ENCODE measurements around the gene STAT5B. TPM values are rescaled to one million over a fixed set of nuclear protein-coding genes. Genes with fewer than 3 reads are reported as not detected.
"Not testable (repeated sequence)": the region's sequence is repeated elsewhere in the genome, so short reads cannot be mapped to it uniquely, and the experiment has no call there.

STAT5B gene
- 10 to 100 TPM; 33.9 to 58.3 (median 37.8) TPM for polyA plus RNA-seq

DNA sequence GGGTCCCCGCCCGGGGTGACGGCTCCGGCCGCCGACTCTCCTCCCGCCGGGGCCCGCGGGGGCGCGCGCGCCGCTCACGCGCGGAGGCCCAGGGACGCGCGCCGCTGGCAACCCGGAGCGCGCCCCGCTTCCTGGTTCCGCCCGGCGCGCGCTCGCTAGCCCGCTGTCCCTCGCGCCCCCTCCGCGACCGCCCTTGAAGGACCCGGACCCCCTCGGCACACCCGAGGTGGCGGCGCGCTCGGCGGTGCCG, at the start of gene STAT5B:
STAT5B (minus strand) TSS at position 33 of the 250 bp plus-strand sequence. CDS start 44,264 bp downstream, outside the sequence.
- peaks cover 56 to 60% of the 10 kb centered on the region in 2 donors for H3K4me1 Mint-ChIP-seq

DNA sequence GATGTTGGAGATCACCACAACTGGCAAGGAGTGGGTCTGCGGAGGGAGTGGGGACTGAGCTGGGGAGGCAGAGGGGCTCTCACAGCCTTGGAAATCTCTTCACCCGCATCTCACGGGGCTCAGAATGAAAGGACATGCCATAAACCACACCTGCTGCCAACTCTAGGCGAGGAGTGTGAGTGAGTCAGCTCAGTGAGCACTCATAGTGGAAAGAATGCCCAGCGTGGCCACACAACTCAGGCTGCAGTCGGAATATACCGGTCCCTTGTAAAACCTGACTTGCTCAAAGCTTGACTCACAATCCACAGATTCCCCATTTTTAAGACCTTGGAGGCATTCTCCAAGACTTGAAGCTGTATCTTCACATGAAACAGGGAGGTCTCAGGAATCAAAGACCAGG, 48.8 kb upstream of the STAT5B start:
- peaks cover 0 to 5% (median 0%) of the 10 kb centered on the region in 3 donors for H3K27me3 Mint-ChIP-seq (ENCODE audit: low read depth in 3 of 3)
- H3K27ac Mint-ChIP-seq: no peak overlapping the region
- no peak for DNase-seq
- peaks cover 11 to 63% (median 17%) of the 10 kb centered on the region in 3 donors for H3K36me3 Mint-ChIP-seq
- no peak overlapping the region for H3K4me3 Mint-ChIP-seq
- peaks cover 12 to 13% of the 10 kb centered on the region in 2 donors for H3K4me1 Mint-ChIP-seq
- no peaks in the 10 kb centered on the region for H3K9me3 Mint-ChIP-seq

More for the DNA sequence above, at the start of gene STAT5B:
- DNase-seq: peak; percentile 77 to 83 (median 82)
- H3K9me3 Mint-ChIP-seq: no peaks in the 10 kb centered on the region
- H3K36me3 Mint-ChIP-seq: peaks cover 0 to 3% (median 0%) of the 10 kb centered on the region in 3 donors
- H3K27me3 Mint-ChIP-seq (ENCODE audit: low read depth in 3 of 3): peaks cover 3 to 18% (median 5%) of the 10 kb centered on the region in 3 donors
- peak within 1 kb of the TSS; percentile 90 to 99 (median 97) for H3K27ac Mint-ChIP-seq
- peak within 1 kb of the TSS; percentile 93 to 100 (median 96) for H3K4me3 Mint-ChIP-seq

DNA sequence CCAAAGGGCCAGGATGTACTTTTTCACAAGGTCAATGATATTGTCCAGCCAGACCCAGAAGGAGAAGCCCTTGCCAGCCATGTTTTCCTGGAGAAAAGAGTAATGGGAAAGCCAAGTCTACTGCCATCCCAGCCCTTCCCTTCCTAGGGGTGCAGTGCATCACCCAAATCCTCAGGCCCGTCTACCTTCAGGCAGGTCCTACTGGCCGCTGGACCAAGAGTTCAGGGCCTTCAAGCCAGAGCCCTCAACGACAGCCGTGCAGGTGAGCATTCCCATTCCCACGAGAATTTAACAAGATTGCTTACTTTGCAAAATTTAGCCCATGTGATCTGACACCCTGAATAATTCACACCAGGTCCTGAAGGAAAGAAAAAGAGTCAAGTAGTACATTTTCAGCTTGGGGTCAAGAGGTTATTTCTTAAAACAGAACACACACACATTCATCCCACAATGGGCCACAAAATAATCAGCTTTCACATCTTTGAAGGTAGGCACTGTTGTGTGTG, 47.1 kb upstream of the STAT5B start:
- Mint-ChIP-seq H3K4me3 (no peak overlapping the region), H3K27me3 (ENCODE audit: low read depth in 3 of 3) (peaks cover 0 to 1% (median 0%) of the 10 kb centered on the region in 3 donors), H3K27ac (peak overlapping the region in 2 of 6 donors; percentile 44 to 47), H3K4me1 (peaks cover 18 to 19% of the 10 kb centered on the region in 2 donors), H3K36me3 (peaks cover 9 to 58% (median 12%) of the 10 kb centered on the region in 3 donors), H3K9me3 (no peaks in the 10 kb centered on the region)
- no peak for DNase-seq

DNA sequence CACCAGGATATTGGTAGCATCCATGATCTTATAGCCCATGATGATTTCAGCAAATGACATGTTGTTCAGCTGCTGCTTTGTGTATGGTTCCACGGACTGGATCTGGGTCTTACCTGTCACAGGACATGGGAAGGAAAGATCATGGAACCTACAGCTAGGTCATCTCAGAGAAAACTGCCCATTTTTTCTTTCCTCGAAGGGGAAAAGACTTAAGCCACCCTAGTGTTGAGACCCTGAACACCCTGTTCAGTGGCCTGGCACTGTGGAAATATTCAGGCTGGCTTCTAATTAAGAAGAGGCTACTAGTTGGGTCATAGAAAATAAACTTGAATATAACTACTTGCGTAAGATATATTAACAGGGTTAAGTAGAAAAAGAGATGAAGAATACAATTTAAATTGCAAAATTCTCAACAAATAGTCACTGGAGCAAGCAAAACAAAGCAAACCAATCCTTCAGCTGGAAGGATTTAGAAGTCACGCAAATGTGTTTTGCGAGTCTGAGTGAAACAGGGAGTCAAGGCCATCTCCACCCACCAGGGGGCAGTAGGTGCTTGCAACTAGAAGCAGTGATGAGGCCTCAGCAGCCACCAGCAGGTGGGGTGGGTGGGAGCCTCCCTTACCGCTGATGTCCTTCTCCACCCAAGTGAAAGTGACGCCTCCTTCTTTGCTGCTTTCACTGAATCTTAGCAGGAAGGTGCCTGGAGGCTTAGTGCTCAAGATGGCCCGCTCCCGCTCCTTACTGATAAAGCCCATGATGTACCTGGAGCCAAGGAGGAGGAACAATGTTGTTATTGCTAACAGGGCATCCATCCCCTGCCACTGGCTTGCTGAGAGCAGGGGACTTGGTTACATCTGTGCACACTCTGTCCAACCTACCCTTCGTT, 46.4 kb upstream of the STAT5B start:
- H3K4me1 Mint-ChIP-seq: peaks cover 18 to 19% of the 10 kb centered on the region in 2 donors
- H3K27me3 Mint-ChIP-seq (ENCODE audit: low read depth in 3 of 3): peaks cover 0 to 4% (median 0%) of the 10 kb centered on the region in 3 donors
- H3K27ac Mint-ChIP-seq: peak overlapping the region in 2 of 6 donors; percentile 42 to 61
- peaks cover 9 to 59% (median 15%) of the 10 kb centered on the region in 3 donors for H3K36me3 Mint-ChIP-seq
- no peaks in the 10 kb centered on the region for H3K9me3 Mint-ChIP-seq
- no peak overlapping the region for H3K4me3 Mint-ChIP-seq
- DNase-seq: peak; percentile 86 to 89 (median 87)

DNA sequence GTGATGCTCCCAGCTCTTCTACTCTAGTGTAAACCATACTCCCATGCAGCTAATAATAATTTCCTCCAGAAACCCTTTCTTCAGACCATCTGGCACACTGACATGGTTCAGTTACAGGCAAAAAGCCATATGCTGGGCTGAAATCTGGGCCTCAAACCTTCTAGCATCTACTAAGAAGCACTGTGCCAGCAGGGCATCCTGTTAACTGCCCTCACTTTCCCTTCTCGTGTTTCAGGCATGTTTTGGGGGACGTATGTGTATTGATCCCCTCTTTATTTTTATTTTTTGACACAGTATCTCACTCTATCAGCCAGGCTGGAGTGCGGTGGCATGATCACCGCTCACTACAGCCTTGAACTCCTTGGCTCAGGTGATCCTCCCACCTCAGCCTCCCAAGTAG, 45.4 kb upstream of the STAT5B start:
- no peak for DNase-seq
- no peak overlapping the region for H3K4me3 Mint-ChIP-seq
- H3K27me3 Mint-ChIP-seq (ENCODE audit: low read depth in 3 of 3): peaks cover 0 to 4% (median 0%) of the 10 kb centered on the region in 3 donors
- no peak overlapping the region for H3K27ac Mint-ChIP-seq
- peaks cover 18 to 19% of the 10 kb centered on the region in 2 donors for H3K4me1 Mint-ChIP-seq
- H3K9me3 Mint-ChIP-seq: no peaks in the 10 kb centered on the region
- peaks cover 4 to 64% (median 24%) of the 10 kb centered on the region in 3 donors for H3K36me3 Mint-ChIP-seq

DNA sequence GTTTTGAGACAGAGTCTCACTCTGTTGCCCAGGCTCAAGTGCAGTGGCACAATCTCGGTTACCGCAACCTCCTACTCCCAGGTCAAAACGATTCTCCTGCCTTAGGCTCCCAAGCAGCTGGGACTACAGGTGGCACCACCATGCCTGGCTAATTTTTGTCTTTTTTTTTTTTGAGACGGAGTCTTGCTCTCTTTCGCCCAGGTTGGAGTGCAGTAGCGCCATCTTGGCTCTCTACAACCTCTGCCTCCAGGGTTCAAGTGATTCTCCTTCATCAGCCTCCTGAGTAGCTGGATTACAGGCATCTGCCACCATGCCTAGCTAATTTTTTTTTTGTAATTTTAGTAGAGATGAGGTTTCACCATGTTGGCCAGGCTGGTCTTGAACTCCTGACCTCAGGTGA, 41.8 kb upstream of the STAT5B start:
- not testable (repeated sequence) for H3K4me3 Mint-ChIP-seq
- peaks cover 17 to 28% of the 10 kb centered on the region in 2 donors for H3K4me1 Mint-ChIP-seq

DNA sequence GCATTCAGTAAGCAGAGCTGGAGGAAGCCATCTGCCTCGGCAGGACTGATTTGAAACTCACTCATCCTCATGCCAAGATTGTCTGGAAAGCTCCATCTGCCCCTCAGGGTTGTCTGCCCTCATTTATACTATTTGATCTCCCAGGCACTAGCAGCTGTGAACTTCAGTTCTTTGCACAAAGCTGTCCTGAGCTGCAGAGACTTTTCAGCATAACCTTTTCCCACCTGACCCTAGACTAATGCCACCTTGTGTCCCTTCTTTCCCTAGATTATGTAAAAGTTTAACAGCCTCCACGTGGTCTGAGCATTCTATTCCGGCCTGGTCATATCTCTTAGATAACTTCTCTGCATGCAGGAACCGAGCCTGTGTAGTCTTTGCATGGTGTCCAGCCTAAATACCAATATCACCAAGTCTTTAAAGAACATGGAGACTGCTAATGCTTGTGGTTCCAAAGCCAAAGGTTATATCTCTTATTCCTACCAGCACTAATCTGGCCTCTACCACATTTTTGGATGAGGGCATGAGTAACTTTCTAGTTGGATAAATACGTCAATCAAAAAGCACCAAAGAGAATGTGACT, 41.2 kb upstream of the STAT5B start:
- H3K27me3 Mint-ChIP-seq (ENCODE audit: low read depth in 3 of 3): peaks cover 0 to 4% (median 0%) of the 10 kb centered on the region in 3 donors
- H3K27ac Mint-ChIP-seq: peak overlapping the region in 1 of 6 donors; percentile 22
- no peak for DNase-seq
- no peaks in the 10 kb centered on the region for H3K9me3 Mint-ChIP-seq
- peaks cover 4 to 46% (median 24%) of the 10 kb centered on the region in 3 donors for H3K36me3 Mint-ChIP-seq
- peaks cover 15 to 25% of the 10 kb centered on the region in 2 donors for H3K4me1 Mint-ChIP-seq
- no peak overlapping the region for H3K4me3 Mint-ChIP-seq

More for the DNA sequence above, 41.8 kb upstream of the STAT5B start:
- not testable (repeated sequence) for H3K27me3 Mint-ChIP-seq (ENCODE audit: low read depth in 3 of 3); H3K9me3 Mint-ChIP-seq; H3K27ac Mint-ChIP-seq; DNase-seq
- peaks cover 4 to 52% (median 24%) of the 10 kb centered on the region in 3 donors for H3K36me3 Mint-ChIP-seq

DNA sequence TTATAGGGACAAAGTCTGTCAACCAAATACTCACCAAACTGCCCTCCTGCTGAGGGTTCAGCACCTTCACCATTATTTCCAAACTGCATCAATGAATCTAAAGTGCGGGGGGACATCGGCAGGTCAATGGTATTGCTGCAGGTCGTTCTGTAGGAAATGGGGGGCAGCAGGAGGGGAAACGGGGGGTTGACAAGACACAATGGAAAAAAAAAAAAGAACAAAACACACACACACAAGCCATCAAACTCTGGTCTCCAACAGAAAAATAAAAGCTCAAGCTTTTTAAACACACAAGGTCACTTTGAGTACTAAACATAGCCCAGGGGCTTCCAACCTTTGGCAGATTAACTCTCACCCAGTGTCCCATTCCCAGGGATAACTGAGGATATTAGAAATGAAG, 40.6 kb upstream of the STAT5B start:
- Mint-ChIP-seq H3K4me3 (no peak overlapping the region), H3K27me3 (ENCODE audit: low read depth in 3 of 3) (peaks cover 0 to 9% (median 0%) of the 10 kb centered on the region in 3 donors)

DNA sequence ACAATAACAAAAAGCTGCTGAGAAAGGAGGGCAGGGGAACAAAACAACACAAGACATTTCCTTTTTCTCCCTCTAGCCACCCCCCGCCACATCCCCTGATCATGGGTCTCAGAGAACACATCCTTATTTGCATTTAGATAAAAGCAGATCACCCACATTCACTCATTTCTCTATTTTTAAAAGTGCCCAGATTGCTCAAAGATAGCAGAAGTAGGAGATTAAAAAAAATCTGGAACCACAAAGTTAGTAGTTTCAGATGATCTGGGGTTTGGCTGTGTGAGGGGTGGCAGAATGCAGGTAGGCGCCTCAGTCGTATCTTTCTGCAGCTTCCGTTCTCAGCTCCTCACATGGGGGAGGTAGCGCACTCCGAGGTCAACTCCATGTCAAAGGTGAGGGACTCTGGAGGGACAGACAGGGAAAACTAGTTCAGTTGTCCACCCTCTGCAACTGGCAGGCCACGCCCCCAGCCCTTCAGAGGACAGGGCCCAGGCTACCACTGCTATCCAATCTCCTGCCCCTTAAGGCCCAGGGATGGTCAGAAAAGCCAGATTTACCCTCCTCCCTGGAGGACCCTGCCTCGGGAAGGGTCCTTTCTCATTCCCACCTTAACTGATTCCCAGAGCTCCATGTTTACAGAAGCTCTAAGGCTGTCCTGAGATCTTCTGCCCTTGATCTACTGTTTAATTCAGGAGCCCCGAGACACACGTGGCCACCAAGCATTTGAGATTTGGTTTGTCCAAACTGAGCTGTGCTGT, 39.4 kb upstream of the STAT5B start:
- peaks cover 25 to 35% of the 10 kb centered on the region in 2 donors for H3K4me1 Mint-ChIP-seq
- no peak overlapping the region for H3K4me3 Mint-ChIP-seq
- peaks cover 0 to 14% (median 0%) of the 10 kb centered on the region in 3 donors for H3K27me3 Mint-ChIP-seq (ENCODE audit: low read depth in 3 of 3)
- peak overlapping the region in 2 of 6 donors; percentile 39 to 67 for H3K27ac Mint-ChIP-seq
- H3K36me3 Mint-ChIP-seq: peaks cover 4 to 38% (median 15%) of the 10 kb centered on the region in 3 donors
- no peaks in the 10 kb centered on the region for H3K9me3 Mint-ChIP-seq
- DNase-seq: no peak

More for the DNA sequence above, 40.6 kb upstream of the STAT5B start:
- peaks cover 19 to 29% of the 10 kb centered on the region in 2 donors for H3K4me1 Mint-ChIP-seq
- H3K27ac Mint-ChIP-seq: no peak overlapping the region
- peaks cover 4 to 40% (median 20%) of the 10 kb centered on the region in 3 donors for H3K36me3 Mint-ChIP-seq
- no peak for DNase-seq
- no peaks in the 10 kb centered on the region for H3K9me3 Mint-ChIP-seq

DNA sequence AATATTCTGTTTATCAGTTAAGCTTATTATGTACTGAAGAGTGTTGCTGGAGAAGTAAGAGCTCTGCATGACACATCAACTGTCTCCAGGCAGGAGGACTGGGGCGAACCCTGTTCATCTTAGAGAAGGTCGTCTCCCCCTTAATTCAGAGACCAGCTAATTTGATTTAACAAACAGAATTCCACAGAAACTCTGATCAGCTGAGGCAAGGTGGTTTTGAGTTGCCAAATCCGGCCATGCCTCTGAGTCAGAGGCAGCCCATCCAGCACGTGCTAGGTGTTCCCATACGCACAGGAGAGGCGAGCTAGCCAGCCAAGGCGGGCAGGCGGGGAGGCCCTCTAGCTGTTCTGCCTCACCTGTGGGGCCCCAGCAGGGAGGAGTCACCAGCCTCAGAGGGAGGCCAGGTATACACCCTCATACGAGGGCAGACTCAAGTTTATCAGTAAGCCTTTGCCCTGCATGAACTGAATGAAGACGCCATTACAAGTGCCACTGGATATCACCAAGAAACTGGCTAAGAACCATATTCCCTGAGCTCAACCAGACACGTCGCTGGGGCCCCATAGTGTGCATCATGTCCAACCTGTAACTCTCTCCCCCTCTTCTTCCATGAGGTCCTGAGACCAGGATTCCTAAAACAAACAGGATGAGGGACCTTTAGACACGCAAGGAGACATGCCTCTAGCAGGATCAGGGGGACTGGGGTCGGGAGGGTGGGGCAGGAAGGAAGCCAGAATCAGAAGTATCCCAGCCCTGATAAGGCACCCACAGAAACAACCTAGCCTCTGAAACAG, 37.8 kb upstream of the STAT5B start:
- H3K9me3 Mint-ChIP-seq: no peaks in the 10 kb centered on the region
- H3K4me3 Mint-ChIP-seq: no peak overlapping the region
- H3K36me3 Mint-ChIP-seq: peaks cover 0 to 35% (median 22%) of the 10 kb centered on the region in 3 donors
- no peak for DNase-seq
- peaks cover 17 to 26% of the 10 kb centered on the region in 2 donors for H3K4me1 Mint-ChIP-seq
- H3K27ac Mint-ChIP-seq: peak overlapping the region in 3 of 6 donors; percentile 24 to 53 (median 30)
- peaks cover 0 to 14% (median 3%) of the 10 kb centered on the region in 3 donors for H3K27me3 Mint-ChIP-seq (ENCODE audit: low read depth in 3 of 3)

DNA sequence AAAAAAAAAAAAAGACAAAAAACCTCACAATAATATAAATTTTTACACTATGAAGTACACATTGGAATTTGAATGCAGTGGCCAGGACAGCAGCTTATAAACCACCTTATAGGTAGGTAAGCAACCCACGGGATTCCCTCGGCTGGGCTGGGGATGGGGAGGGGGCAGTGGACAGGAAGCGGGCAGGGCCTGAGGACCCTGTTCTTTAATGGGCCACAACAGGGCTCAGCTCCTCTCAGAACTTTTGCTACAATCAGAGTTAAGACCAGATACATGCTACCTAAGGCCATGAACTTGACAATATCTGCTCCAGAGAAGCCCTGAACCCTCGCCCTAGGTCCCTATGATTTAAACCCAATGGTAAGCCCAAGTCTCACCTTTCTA, 37.2 kb upstream of the STAT5B start:
- no peaks in the 10 kb centered on the region for H3K9me3 Mint-ChIP-seq
- DNase-seq: no peak
- peaks cover 17 to 26% of the 10 kb centered on the region in 2 donors for H3K4me1 Mint-ChIP-seq
- peaks cover 0 to 14% (median 3%) of the 10 kb centered on the region in 3 donors for H3K27me3 Mint-ChIP-seq (ENCODE audit: low read depth in 3 of 3)
- H3K4me3 Mint-ChIP-seq: no peak overlapping the region
- peaks cover 0 to 35% (median 22%) of the 10 kb centered on the region in 3 donors for H3K36me3 Mint-ChIP-seq
- peak overlapping the region in 2 of 6 donors; percentile 30 to 53 for H3K27ac Mint-ChIP-seq

DNA sequence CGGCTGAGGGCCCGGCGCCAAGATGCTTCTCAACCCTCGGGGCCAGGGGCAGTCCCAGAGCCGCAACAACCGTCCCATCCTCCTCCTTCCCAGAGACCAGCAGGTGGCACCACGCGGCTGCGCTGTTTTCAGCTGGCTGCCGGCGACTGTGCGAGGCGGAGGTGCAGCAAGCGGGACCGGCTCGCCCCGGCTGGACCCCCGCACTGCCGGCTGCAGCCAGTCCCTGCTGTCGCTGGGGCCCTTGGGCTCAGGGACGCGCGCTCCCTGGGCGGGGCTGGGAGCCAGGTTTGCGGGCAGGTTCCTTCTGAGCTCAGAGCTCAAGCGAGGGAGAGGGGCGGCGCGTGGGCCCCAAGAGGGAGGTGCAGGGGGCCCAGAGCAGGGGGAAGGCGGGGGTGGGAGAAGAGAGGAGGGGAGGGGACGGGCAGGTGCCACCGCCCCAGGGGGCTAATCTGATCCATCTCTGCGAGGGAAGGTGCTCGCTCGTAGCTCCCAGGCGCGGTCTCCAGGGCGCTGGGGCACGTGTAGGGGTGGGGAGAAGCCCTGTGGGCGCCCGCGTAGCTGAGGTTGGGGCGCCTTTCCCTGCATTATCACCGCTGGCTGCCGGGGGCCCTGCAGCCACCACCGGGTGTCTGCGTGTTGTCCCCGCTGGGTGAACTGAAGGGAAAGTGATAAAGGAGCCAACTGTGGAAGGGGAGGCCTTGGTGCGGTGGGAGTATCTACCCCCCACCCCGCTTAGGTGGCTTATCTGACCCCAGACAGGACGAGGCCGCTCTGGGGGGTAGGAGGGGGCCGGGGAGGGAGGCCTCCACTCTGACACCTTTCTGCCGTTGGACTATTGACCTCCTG, 36.3 kb upstream of the STAT5B start:
- H3K27ac Mint-ChIP-seq: peak overlapping the region in 2 of 6 donors; percentile 57 to 69
- H3K4me1 Mint-ChIP-seq: peaks cover 17 to 26% of the 10 kb centered on the region in 2 donors

More for the DNA sequence above, 36.3 kb upstream of the STAT5B start:
- no peaks in the 10 kb centered on the region for H3K9me3 Mint-ChIP-seq
- H3K27me3 Mint-ChIP-seq (ENCODE audit: low read depth in 3 of 3): peaks cover 0 to 12% (median 3%) of the 10 kb centered on the region in 3 donors
- peak overlapping the region; percentile 25 to 61 (median 57) for H3K4me3 Mint-ChIP-seq
- DNase-seq: peak; percentile 55 to 63 (median 57)
- H3K36me3 Mint-ChIP-seq: peaks cover 0 to 32% (median 18%) of the 10 kb centered on the region in 3 donors

Data from immature natural killer cell (primary cell).